ENCODE measurements around the gene HMG20A. TPM values are rescaled to one million over a fixed set of nuclear protein-coding genes. Genes with fewer than 3 reads are reported as not detected.

The HMG20A gene
- total RNA-seq: 10 to 100 TPM; 24.8 to 55.4 TPM

GRCh38 chr15:77420610-77421369, at the start of gene HMG20A:
Gene HMG20A, plus strand, starts transcription at chr15:77420888. Its CDS starts 37,520 bp downstream, at chr15:77458408.
- peak; percentile 46 to 65 for DNase-seq (ENCODE audit: low spot score in 2 of 2)
- peak; percentile 38 to 65 for ATAC-seq
- H3K9me3 Mint-ChIP-seq: no peaks in the 10 kb centered on the region
- peaks cover 6 to 15% of the 10 kb centered on the region in 2 donors for H3K36me3 Mint-ChIP-seq
- H3K27ac Mint-ChIP-seq: peak within 1 kb of the TSS; percentile 99 to 100

DNA sequence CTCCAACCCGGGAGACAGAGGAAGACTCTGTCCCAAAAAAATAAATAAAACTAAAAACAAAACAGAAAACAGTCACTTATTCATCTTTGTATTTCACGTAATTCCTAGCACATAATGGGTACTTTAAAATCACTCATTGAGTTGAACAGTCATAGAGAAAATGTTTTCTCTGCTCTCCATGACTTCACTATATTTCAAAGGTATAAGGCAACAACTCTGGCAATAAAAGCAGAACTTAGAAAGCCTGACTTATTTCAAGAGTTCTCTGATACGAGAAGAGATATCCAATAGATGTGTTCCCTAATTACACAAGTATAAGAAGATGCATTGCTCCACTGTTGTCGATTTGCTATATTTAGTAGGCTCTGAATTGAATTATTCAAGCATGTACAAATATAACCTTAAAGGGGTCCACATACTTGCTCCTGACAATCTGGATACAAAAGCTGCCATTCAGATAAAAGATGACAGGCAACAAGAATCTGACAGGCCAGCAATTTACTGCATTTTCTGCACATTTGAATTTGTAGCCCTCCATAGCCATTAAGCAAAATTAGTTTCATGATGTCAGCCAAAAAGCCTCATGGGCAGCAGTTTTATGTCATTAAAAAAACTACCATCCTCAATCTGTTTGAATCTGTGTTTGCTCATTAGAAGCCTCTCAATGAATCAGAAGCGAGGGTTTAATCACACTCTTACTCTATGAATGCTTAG, 48.7 kb upstream of the HMG20A start:
- H3K36me3 Mint-ChIP-seq: no peaks in the 10 kb centered on the region
- DNase-seq (ENCODE audit: low spot score in 2 of 2) (no peak), ATAC-seq (peak in 1 of 2 donors; percentile 73)
- H3K9me3 Mint-ChIP-seq: no peaks in the 10 kb centered on the region
- H3K27ac Mint-ChIP-seq: no peak overlapping the region

GRCh38 chr15:77373441-77373840, 47.2 kb upstream of the HMG20A start:
- H3K27ac Mint-ChIP-seq: no peak overlapping the region
- no peak for DNase-seq (ENCODE audit: low spot score in 2 of 2)
- H3K36me3 Mint-ChIP-seq: no peaks in the 10 kb centered on the region

DNA sequence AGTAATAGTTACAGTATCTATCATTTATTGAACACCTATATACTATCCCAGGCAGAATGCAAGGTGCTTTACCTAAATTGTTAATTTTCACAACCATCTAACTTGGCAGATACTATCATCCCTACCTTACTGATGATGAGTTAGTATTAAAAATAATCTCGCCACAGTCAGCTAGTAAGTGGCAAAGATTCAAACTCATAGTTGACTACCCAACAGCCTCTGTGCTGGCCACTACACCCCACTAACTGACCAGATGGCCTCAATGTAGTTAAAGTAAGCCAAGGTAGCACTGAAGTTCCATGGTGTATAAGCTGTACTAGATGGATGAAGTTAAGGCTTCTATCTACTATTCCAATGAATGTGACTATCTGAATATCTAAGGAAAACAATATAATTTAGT, 45.6 kb upstream of the HMG20A start:
- no peaks in the 10 kb centered on the region for H3K9me3 Mint-ChIP-seq
- no peak overlapping the region for H3K27ac Mint-ChIP-seq
- DNase-seq (ENCODE audit: low spot score in 2 of 2) (no peak), ATAC-seq (no peak)
- no peaks in the 10 kb centered on the region for H3K36me3 Mint-ChIP-seq

More at GRCh38 chr15:77373441-77373840, 47.2 kb upstream of the HMG20A start:
- no peaks in the 10 kb centered on the region for H3K9me3 Mint-ChIP-seq
- no peak for ATAC-seq

- H3K27ac Mint-ChIP-seq: no peak overlapping the region
- no peak for ATAC-seq
Observed at GRCh38 chr15:77376770-77377169, 43.9 kb upstream of the HMG20A start.

DNA sequence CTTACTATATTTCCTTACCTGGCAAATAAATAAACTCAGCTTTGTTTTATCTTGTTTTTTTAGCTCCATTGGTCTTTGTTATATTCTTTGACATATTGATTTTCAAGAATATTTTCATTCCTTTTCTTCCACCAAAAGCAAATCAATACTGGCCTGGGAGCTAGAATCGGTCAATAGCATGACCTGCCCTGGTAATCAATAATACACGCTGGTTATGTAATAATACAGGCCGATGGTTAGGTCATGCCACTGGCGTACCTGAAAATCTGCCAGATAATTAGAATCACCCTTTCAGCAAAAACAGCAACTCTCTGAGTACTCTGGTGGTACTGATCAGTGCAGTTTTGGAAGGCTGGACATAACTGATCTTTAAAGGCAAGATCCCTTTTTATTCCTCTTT, 40.7 kb upstream of the HMG20A start:
- Mint-ChIP-seq H3K9me3 (no peaks in the 10 kb centered on the region), H3K36me3 (no peaks in the 10 kb centered on the region), H3K27ac (no peak overlapping the region)
- no peak for ATAC-seq
- no peak for DNase-seq (ENCODE audit: low spot score in 2 of 2)

More at GRCh38 chr15:77376770-77377169, 43.9 kb upstream of the HMG20A start:
- Mint-ChIP-seq H3K9me3 (no peaks in the 10 kb centered on the region), H3K36me3 (no peaks in the 10 kb centered on the region)
- DNase-seq (ENCODE audit: low spot score in 2 of 2): no peak

GRCh38 chr15:77384086-77384485, 36.6 kb upstream of the HMG20A start:
- Mint-ChIP-seq H3K27ac (no peak overlapping the region), H3K9me3 (no peaks in the 10 kb centered on the region), H3K36me3 (no peaks in the 10 kb centered on the region)
- ATAC-seq (no peak), DNase-seq (ENCODE audit: low spot score in 2 of 2) (no peak)

- Mint-ChIP-seq H3K27ac (no peak overlapping the region), H3K9me3 (no peaks in the 10 kb centered on the region), H3K36me3 (no peaks in the 10 kb centered on the region)
- ATAC-seq (no peak), DNase-seq (ENCODE audit: low spot score in 2 of 2) (no peak)
Observed at GRCh38 chr15:77384589-77385359, 35.9 kb upstream of the HMG20A start.

GRCh38 chr15:77386626-77387025, 34.1 kb upstream of the HMG20A start:
- H3K27ac Mint-ChIP-seq: no peak overlapping the region
- ATAC-seq (no peak), DNase-seq (ENCODE audit: low spot score in 2 of 2) (no peak)
- no peaks in the 10 kb centered on the region for H3K36me3 Mint-ChIP-seq
- H3K9me3 Mint-ChIP-seq: no peaks in the 10 kb centered on the region

DNA sequence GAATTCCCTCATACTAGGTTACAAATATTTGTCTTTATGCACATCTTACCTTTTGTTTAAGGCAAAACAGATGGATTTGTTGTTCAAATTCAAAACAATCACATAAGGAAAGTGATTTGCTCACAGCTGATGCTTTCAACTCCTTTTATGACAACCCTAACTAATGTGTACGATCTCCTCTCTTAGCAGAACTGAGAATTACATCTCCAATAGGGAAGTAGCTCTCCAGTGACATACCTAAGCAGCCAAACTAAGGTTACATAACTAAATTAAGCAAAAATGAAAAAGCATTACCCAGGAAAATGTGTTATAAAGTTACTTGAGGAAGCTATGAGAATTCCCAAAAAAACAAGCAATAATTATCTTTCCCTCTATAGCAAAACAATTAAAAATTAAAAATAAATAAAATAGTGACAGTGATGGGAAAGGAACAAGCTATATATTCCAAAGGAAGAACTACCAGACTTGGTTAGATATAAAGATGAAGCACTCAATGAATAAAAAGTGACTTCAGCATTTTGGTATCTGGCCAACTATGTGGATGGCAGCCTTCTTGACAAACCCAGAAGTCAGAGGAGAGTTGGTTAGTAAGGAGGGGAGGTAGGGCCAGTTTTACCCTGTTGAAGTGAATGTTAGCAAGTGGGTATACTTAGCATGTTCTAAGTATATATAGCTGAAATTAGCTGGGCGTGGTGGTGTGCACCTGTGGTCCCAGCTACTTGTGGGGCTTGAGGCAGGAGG, 33.2 kb upstream of the HMG20A start:
- Mint-ChIP-seq H3K27ac (no peak overlapping the region), H3K36me3 (no peaks in the 10 kb centered on the region), H3K9me3 (no peaks in the 10 kb centered on the region)
- ATAC-seq (no peak), DNase-seq (ENCODE audit: low spot score in 2 of 2) (no peak)

GRCh38 chr15:77391372-77391951, 29.2 kb upstream of the HMG20A start:
- H3K36me3 Mint-ChIP-seq: peaks cover 12 to 18% of the 10 kb centered on the region in 2 donors
- ATAC-seq (no peak), DNase-seq (ENCODE audit: low spot score in 2 of 2) (no peak)
- peaks cover 12 to 13% of the 10 kb centered on the region in 2 donors for H3K9me3 Mint-ChIP-seq
- no peak overlapping the region for H3K27ac Mint-ChIP-seq

GRCh38 chr15:77392762-77393470, 27.8 kb upstream of the HMG20A start:
- ATAC-seq (no peak), DNase-seq (ENCODE audit: low spot score in 2 of 2) (no peak)
- peaks cover 14 to 21% of the 10 kb centered on the region in 2 donors for H3K9me3 Mint-ChIP-seq
- H3K27ac Mint-ChIP-seq: no peak overlapping the region
- peaks cover 19 to 25% of the 10 kb centered on the region in 2 donors for H3K36me3 Mint-ChIP-seq

DNA sequence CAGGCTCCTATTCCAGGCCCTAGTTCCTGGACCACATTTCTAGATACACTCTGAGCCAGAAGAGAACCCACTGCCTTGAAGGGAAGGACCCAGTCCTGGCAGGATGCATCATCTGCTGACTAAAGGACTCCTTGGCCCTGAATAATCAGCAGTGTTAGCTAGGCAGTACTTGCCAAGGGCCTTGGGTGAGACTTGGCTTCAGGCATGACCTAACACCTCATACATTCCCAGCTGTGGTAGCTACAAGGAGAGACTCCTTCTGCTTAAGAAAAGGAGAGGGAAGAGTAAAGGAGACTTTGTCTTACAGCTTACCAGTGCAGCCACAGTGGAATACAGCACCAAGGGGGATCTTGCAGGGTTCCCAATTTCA, 27.2 kb upstream of the HMG20A start:
- H3K27ac Mint-ChIP-seq: peak overlapping the region in 1 of 2 donors; percentile 16
- ATAC-seq: no peak
- peaks cover 24 to 30% of the 10 kb centered on the region in 2 donors for H3K36me3 Mint-ChIP-seq
- DNase-seq (ENCODE audit: low spot score in 2 of 2): no peak
- H3K9me3 Mint-ChIP-seq: peaks cover 17 to 26% of the 10 kb centered on the region in 2 donors

DNA sequence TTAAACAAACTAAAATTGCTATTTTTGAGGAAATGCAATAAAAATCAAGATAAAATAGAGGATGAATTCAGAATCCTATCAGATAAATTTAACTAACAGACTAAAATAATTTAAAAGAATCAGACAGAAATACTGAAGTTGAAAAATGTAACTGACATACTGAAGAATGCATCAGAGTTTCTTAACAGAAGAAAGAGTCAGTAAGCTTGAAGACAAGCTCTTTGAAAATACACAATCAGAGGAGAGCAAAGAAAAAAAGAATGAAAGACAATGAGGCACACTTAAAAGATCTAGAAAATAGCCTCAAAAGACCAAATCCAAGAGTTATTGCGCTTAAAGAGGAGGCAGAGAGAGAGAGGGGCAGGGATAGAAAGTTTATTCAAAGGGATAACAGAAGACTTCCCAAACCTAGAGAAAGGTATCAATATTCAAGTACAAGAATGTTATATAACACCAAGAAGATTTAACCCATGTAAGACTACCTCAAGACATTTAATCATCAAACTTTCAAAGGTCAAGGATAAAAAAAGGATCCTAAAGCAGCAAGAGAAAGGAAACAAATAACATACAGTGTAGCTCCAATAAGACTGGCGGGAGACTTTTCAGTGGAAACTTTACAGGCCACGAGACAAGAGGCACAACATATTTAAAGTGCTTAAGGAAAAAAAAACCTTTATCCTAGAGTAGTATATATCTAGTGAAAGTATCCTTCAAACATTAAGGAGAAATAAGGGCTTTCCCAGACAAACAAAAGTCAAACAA, 25.5 kb upstream of the HMG20A start:
- no peak overlapping the region for H3K27ac Mint-ChIP-seq
- DNase-seq (ENCODE audit: low spot score in 2 of 2) (no peak), ATAC-seq (no peak)
- H3K9me3 Mint-ChIP-seq: peaks cover 29 to 39% of the 10 kb centered on the region in 2 donors
- H3K36me3 Mint-ChIP-seq: peaks cover 26 to 44% of the 10 kb centered on the region in 2 donors

GRCh38 chr15:77396692-77397091, 24.0 kb upstream of the HMG20A start:
- Mint-ChIP-seq H3K9me3 (peaks cover 32 to 41% of the 10 kb centered on the region in 2 donors), H3K36me3 (peaks cover 26 to 46% of the 10 kb centered on the region in 2 donors), H3K27ac (no peak overlapping the region)
- DNase-seq (ENCODE audit: low spot score in 2 of 2): no peak
- ATAC-seq: no peak

Data from activated naive CD4-positive, alpha-beta T cell treated with anti-CD3 and anti-CD28 coated beads, Interleukin-2, amount 50 U/mL, for 72 hours (primary cell).